Gastroesophageal sphincter (tissue), 3 donors: ENCODE data around the gene MRPL39.

Experiments
- EP300 ChIP-seq: sonication (generic); formaldehyde crosslinking; IDR thresholded peaks from one replicate; pipeline ENCODE4 v1.6.1; 2017; ENCODE audit warnings: antibody characterized with exemption, mild to moderate bottlenecking
- POLR2A ChIP-seq, 2 donors: fragments of 450-650 bp; IDR thresholded peaks; one replicate each; pipeline ENCODE4 v1.6.1; 2017; ENCODE audit warnings: antibody characterized with exemption in 2 of 2, mild to moderate bottlenecking in 2 of 2, moderate library complexity in 1 of 2
- POLR2AphosphoS5 ChIP-seq: sonication (generic); formaldehyde crosslinking; IDR thresholded peaks from one replicate; pipeline ENCODE4 v1.6.1; 2017; ENCODE audit warnings: antibody characterized with exemption
- TF ChIP-seq, protein P1 (sequence below), 4 experiments: fragments of 200-600 bp in 2 of 4; fragments of 450-650 bp in 2 of 4; sonication (generic) in 1 of 4; IDR thresholded peaks; one replicate each; pipeline ENCODE4 v1.5.1; 2017 to 2019; ENCODE audit warnings: antibody characterized with exemption in 4 of 4, mild to moderate bottlenecking in 2 of 4, moderate library complexity in 2 of 4

DNA sequence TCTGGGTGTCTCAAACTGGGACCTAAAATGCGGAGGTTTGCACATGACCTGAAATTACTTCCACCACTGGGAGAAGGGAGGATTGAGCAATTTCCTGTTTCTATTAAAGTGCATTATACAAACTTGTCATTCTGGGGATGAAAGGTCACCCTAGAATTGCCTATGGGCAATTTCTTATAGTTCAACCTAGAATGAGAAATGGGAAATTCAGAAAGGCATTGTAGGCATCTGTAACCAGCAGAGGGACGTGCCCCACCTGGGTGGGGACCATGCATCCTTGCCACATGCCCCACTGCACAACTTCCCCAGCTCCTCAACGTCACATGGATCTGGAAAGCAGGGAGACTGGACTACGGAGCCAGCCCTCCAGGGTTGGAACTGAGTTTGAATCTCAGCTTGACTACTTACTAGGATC is 47.0 kb downstream of the MRPL39 start:
- TF ChIP-seq, protein P1, sequence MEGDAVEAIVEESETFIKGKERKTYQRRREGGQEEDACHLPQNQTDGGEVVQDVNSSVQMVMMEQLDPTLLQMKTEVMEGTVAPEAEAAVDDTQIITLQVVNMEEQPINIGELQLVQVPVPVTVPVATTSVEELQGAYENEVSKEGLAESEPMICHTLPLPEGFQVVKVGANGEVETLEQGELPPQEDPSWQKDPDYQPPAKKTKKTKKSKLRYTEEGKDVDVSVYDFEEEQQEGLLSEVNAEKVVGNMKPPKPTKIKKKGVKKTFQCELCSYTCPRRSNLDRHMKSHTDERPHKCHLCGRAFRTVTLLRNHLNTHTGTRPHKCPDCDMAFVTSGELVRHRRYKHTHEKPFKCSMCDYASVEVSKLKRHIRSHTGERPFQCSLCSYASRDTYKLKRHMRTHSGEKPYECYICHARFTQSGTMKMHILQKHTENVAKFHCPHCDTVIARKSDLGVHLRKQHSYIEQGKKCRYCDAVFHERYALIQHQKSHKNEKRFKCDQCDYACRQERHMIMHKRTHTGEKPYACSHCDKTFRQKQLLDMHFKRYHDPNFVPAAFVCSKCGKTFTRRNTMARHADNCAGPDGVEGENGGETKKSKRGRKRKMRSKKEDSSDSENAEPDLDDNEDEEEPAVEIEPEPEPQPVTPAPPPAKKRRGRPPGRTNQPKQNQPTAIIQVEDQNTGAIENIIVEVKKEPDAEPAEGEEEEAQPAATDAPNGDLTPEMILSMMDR (IDR thresholded peaks at IDR 0.05) = no peak
- no peak for TF ChIP-seq EP300
- no peak for TF ChIP-seq POLR2A (IDR thresholded peaks at IDR 0.05)
- TF ChIP-seq POLR2AphosphoS5 = no peak
